HS-5 (cell line): ENCODE results near the gene NHERF1.

ENCODE experiments used
- DNase-seq: peaks from one replicate; pipeline ENCODE4 v3.0.0-alpha.2; 2012; ENCODE audit warnings: low read depth

Gene NHERF1

DNA sequence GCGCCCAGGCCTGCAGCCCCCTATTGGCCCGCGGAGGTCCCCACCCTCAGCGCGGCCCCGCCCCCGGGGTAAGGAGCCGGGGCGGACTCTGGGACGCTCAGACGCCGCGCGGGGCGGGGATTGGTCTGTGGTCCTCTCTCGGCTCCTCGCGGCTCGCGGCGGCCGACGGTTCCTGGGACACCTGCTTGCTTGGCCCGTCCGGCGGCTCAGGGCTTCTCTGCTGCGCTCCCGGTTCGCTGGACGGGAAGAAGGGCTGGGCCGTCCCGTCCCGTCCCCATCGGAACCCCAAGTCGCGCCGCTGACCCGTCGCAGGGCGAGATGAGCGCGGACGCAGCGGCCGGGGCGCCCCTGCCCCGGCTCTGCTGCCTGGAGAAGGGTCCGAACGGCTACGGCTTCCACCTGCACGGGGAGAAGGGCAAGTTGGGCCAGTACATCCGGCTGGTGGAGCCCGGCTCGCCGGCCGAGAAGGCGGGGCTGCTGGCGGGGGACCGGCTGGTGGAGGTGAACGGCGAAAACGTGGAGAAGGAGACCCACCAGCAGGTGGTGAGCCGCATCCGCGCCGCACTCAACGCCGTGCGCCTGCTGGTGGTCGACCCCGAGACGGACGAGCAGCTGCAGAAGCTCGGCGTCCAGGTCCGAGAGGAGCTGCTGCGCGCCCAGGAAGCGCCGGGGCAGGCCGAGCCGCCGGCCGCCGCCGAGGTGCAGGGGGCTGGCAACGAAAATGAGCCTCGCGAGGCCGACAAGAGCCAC is at the start of gene NHERF1:
Gene NHERF1, plus strand, starts transcription at position 100 of the 750 bp plus-strand sequence. Its CDS starts 219 bp downstream, at position 319.
- DNase-seq, result peak; percentile 46

DNA sequence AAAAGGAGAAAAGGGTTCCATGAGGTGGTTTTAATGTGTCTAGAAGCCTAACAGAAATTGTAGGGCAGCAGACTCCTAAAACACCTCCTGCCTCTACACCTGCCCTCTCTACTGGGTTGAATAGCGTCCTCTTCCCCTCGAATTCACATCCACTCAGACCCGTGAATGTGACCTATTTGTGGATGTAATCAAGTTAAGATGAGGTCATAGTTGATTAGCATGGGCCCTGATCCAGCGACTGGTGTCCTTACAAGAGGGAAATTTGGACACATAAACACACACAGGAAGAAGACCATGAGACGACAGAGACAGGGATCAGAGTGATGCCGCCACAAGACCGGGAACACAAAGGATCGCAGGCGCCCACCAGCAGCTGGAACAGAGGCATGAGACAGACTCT is 49.2 kb upstream of the NHERF1 start:
- no peak for DNase-seq

DNA sequence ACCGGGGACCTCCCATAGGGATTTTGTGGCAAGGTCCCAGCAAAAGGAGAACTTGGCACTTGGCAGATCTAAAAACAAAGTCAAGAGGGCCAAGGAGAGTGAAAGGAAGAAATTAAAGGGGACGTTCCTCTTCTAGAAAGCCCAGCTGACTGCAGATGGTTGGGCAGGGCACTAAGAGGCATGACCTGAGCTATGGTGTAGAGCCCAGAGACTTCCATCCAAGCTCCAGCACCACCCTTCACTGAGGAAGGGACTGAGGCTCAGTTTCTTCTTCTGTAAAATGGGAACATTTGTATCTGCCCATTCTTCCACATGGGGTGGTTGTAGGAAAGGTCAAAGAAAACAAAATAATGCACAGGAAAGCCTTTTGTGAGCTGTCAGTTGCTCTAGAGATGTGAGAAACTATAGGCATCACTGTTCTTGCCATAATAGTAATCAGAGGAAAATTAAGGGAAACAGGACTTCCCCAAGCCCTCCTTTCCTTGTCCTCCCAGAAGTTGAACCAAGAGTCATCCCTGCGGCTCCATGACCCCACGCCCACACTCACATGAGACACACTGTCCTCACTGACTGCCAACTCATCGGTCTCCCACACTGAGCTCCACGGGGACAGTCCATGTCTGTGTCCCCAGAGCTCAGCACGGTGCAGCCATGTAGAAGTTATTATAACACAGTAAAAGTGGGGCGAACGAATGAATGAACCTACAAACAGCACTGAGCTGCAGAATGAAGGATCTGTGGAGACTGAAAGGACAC is 46.1 kb upstream of the NHERF1 start:
- no peak for DNase-seq

DNA sequence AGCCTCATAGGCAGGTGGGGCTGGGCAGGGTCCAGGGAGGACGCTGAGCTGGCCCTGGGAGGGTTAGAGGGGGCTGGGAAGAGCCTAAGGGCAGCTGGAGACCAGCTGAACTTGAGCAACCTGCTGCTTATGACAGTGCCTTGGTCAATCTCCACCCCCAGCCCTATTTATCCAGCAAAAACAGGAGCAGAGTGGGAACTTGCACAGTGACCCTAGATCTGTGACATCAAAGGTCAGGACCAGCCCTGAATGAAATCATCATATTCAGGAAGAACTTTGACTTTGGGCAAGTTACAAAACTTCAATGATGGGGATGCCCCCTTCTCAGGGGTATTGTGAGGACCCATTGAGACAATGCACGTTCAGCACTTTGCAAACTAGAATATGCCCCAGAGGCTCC is 45.1 kb upstream of the NHERF1 start:
- DNase-seq, result no peak

DNA sequence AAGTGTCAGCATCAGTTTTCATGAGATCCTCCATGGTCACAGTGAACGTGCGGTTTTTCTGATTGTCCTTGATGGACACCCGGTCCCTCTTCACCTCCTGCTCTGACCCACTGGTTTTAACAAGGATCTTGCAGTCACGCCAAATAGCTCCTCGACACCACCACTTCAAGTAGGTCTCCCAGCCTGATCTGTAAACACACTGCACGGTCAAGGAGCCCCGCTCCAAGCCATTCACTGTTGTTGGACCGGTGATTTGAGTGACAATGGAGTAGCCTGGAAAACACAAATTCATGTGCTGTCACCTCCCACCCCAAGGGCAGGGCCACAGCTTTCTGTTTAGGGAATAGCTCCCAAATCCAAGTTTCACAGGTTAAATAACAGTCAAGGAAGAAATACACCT is 43.9 kb upstream of the NHERF1 start:
- DNase-seq, result no peak

DNA sequence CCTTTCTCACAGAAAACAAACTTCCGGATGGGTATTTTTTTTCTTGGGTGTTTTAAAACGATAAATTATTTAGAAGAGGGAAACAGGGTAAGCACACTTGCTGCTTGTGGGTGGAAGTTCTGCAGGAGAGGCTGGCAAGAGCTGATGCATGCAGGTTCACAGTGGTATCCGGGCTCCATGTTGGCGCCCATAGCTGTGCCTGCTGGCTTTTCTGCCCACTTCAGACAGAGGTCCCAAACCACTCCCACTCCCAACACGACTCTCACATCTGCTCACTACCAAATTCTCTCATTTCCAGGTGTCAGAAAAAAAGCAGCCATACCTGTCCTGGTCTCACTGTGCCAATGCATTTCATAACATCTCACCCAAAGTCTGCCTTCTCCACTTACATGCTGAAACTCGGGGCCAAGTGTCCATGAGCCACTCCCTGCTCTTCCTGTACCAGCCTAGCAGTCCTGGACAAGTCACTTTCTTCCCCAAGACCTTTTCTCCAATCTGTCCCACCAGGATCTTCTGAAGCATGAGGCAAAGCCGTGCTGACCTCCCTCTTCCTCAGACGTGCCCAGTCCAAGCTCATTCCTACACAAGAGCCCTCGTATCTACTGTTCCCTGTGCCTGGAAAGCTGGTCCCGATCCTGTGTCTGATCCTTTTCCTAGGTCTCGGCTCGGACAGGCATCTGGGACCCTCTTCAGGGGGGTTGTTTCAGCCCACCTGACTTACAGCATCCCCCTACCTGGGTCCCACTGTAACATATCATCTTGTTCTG is 37.2 kb upstream of the NHERF1 start:
- no peak for DNase-seq

DNA sequence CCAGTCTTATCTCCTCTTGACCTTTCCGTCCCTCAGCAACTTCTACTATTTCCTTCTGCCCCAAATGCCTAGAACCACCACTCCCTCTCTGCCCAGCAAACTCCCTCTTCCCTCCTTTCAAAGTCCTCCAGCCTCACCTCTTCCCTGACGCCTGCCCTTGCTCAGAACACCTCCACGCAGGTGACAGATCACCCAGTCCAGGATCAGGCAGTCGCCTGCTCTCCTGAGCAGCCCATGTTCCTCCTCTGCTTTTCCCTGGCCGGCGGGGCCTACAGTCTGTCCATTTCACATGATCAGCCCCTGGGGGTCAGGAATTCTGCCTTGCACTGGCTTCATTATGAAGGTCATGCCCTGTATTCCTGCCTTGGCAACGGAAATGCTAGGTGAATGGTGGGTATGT is 36.1 kb upstream of the NHERF1 start:
- no peak for DNase-seq

DNA sequence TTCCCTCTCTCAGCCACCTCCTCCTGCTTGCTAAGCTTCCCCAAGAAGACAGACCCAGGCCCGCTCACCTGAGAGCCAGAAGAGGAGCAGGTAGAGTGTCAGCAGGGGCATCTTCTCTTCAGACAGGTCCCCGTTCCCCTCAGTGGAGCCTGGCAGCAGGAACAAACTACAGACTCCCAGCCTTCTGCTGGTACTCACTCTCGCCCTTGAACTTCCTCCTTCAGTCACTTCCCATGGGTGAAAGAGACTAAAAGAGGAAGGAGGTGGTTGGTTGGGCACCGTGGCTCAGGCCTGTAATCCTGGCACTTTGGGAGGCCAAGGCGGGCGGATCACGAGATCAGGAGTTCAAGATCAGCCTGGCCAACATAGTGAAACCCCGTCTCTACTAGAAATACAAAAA is 35.7 kb upstream of the NHERF1 start, which contains the start of gene CD300LF:
Gene CD300LF, minus strand, starts transcription at position 168 of the 400 bp plus-strand sequence. Its CDS starts 57 bp downstream, at position 111.
- no peak for DNase-seq

DNA sequence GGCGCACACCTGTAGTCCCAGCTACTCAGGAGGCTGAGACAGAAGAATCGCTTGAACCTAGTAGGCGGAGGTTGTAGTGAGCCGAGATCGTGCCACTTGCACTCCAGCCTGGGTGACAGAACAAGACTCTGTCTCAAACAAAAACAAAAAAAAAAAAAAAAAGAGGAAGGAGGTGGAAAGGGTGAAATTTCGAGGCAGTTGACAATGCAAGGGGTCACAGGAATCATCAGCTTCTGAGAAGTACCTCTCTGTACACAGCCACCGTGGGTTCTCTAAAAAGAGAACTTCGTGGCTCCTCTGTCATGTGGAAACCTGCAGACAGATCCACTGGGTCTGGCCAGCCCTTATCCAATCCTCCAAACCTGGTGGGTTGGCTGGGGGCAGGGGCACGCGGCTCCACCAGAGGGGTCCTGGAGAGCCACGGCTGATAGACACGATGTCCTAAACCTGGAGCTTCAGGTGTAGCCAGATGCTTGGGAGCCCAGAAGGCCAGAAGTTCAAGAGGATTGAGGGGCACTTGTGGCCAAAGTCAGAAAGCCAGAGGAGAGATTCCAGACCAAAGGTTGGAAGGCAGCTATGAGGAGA is 35.2 kb upstream of the NHERF1 start:
- DNase-seq, result no peak

DNA sequence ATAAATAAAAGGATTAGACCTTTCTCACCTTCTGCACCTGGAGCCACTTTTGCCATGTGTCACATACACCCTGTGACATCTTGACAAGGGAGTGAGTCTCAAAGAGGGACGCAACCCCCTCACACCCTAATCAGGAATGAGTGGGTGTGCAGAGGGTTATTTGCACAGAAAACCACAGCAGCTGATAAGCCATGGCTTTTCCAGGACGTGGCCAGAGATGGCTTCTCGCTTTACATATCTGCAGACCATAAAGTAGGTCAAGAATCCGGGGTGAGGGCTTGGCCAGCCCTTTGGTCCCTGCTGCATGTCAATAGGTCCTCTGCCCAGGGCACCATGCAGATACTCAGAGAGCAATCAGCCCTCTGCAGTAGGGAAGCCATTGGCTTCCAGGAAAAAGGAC is 33.3 kb upstream of the NHERF1 start:
- DNase-seq, result no peak

DNA sequence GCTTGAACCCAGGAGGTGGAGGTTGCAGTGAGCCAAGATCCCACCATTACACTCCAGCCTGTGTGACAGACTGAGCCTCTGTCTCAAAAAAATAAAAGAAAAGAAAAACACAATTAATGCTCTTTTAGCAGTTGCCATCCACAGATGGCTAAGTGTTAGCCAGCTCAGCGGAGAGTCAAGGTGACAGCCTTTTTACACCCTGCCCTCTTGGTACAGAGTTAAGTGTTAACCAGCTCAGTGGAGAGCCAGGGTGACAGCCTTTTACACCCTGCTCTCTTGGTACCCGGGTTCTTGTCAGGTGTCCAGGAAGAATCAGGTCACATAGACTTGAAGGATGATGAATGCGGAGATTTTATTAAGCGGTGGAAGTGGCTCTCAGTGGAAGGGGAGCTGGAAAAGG is 27.9 kb upstream of the NHERF1 start:
- no peak for DNase-seq

DNA sequence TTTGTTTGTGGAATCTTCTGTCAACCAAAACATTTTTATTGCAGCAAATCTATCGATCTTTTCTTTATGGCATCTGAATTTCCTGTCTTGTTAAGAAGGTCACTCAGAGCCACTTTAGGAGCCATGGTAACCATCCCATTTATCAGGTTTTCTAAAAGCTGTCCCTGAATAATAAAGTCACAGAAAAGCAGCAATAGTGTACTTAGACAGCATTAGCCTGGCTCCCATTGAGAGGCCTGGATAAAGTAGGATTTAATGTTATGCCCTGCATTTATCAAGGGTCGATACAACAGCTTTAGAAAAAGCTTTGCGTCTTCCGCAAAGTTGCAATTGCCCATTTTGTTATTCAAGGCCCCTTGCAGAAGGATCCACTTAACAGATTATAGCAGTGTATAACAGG is 25.6 kb upstream of the NHERF1 start:
- no peak for DNase-seq

DNA sequence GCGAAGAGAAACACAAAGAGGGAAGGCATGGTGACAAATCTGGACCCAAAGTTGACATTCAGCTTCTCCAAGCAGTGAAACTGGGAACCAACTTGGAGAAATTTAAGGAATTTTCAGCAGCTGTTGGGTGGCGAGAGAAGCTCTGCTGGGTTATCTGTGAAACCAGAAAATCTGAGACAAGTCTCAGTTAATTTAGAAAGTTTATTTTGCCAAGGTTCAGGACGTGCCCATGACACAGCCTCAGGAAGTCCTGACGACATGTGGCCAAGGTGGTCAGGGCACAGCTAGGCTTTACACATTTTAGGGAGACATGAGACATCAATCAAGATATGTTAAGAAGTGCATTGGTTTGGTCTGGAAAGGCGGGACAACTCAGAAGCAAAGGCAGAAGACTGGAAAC is 24.5 kb upstream of the NHERF1 start:
- DNase-seq, result no peak

DNA sequence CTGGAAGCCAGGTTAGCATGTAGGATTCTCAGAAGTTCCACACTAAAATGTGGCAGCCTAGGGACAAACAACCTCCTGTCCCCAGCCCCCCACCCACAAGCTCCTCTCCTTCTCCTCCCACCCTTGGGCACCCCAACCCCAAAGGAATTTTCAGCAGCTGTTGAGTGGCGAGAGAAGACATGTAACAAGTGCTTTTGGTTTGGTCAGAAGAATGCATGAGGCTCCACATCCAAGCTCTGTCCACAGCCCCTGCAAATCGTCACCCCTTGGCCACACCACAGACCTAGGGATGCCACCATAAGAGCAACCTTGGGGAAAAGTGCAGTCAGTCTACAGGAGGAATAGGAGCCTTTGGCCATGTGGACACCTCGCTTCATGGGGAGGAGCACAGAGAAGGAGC is 23.3 kb upstream of the NHERF1 start:
- no peak for DNase-seq

DNA sequence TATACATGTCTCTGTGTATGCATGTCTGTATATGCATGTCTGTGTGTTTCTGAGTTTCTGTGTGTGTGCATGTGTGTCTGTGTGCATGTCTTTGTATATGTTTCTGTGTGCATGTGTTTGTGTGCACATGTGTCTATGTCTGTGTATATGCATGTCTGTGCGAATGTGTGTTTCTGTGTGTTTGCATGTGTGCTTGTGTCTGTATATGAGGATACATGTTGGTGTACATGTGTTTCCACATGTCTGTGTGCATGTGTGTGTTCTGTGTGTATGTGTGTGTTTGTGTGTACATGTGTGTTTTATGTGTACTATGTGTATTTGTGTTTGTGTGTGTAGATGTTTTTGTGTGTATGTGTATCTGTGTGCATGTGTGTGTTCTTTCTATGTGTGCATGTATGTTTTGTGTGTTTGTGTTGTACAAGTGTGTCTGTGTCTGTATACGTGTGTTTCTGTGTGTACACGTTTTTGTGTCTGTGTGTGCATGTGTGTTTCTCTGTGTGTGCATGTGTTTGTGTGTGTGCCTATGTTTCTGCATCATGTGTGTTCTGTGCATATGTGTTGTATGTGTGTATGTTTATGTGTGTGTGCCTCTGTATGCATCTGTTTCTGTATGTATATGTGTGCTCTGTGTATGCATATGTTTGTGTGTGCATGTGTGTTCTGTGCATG is 20.3 kb upstream of the NHERF1 start:
- DNase-seq, result no peak

DNA sequence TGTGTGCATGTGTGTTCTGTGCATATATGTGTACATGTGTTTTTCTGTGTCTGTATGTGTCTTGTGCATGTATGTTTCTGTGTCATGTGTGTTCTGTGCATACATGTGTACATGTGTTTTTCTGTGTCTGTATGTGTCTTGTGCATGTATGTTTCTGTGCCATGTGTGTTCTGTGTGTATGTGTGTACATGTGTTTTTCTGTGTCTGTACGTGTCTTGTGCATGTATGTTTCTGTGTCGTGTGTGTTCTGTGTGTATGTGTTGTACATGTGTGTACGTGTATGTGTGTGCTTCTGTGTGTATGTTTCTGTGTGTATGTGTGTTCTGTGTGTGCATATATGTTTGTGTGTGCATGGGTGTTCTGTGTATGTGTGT is 19.7 kb upstream of the NHERF1 start:
- DNase-seq, result no peak

DNA sequence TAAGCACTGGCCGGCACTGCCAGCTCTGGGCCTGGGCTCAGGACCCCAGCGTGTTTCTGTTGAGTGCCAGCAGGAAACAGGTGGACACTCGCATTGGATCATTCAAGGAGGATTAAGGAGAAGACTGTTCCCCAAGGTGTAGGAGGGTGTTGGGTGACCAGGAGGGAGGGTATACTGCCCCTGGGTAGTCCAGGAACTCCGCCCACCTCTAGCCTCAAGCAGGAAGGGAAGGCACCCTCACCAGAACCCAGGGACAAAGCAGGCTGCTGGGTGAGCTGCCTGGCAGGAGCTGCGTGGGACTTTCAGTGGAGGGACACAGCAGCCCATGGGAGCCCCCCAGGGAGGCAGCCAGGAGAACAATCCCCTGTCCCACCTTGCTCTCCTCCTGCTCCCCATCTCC is 19.1 kb upstream of the NHERF1 start:
- no peak for DNase-seq

DNA sequence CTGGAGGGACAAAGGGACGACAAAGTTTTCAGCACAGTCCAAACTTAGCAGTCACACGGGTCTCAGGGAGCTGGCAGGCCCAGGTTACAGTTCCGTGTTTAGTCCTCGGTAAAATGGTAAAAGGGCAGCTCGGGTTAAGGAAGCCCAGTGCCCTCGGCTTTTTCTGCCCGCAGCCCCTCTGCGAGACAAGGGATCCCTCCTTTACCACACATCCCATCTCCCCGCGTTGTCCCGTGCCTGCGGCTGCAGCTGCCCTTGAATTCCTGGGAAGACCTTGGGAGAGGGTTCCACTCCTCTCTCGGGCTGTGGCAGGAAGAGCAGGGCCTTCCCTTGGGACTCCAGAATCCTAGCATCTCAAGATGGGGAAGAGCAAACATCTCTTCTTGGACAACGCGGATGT is 18.6 kb upstream of the NHERF1 start:
- DNase-seq, result no peak

DNA sequence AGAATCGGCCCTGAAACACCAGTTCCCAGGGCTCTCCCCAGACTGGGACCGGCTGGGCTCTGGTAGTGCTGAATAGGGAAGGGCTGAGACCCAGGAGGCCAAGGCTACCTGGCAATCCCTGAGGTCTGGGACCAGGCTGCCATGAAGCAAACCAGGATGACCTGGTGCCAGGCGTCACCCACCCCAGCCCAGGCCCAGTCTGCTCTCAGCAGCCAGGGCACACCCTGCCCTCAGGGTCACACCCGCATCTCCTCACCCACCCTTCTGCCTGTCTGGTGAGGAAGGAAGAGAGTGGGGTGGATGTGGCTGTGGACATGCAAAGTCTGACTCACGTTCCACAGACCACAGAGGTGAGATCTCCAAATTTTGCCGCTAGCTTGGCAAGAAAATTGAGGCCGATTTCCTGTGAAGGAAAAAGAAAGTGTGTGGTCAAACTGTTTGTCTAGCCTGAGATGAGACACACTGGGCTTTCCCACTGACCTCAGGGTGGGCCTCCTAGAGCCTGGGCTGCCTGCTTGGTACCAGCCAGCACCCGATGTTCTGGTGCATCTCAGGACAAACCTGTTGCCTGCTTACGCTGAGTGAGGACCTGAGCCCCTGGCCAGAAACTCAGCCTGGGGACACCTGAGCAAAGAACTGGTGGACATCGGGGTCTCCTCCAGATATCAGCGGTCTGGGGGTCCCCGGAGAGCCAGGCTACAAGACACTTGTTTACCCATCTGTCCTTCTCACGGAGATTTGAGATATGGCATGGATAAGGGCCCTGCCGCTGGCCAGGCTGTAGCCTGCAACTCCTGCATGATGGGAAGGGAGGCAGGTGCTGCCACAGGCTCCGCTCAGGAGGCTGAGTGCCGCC is 17.7 kb upstream of the NHERF1 start:
- DNase-seq, result no peak

DNA sequence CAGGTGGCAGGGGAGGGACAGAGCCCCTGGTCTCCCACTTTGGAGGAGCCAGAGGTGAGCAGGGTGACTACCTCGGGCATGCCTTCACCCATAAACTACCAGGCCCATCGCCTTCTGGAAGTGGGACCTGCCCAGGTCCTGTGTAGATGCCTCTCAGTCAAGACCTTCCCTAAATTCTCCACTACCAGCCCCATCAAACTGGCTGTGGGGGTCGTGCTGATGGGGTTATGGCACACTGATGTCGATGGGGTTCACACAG is 17.2 kb upstream of the NHERF1 start:
- DNase-seq, result no peak
